ENCODE results near the gene RAB37.

GRCh38 chr17:74782571-74782970 lies 45.5 kb downstream of the RAB37 start:
- TF ChIP-seq BCL11A (tag by site-specific recombination; IDR thresholded peaks at IDR 0.05; ENCODE audit: low read depth) (no peak), TRIM28 (IDR thresholded peaks at IDR 0.05; ENCODE audit: borderline replicate concordance, low read length) (no peak), YY1 (tag by site-specific recombination; IDR thresholded peaks at IDR 0.05) (no peak), ZNF785 (tag by site-specific recombination; IDR thresholded peaks at IDR 0.05) (no peak), ZNF433 (tag by site-specific recombination; IDR thresholded peaks at IDR 0.05; ENCODE audit: low read depth) (no peak), KLF8 (tag by site-specific recombination; IDR thresholded peaks at IDR 0.05) (no peak)
- TF ChIP-seq, protein P1, sequence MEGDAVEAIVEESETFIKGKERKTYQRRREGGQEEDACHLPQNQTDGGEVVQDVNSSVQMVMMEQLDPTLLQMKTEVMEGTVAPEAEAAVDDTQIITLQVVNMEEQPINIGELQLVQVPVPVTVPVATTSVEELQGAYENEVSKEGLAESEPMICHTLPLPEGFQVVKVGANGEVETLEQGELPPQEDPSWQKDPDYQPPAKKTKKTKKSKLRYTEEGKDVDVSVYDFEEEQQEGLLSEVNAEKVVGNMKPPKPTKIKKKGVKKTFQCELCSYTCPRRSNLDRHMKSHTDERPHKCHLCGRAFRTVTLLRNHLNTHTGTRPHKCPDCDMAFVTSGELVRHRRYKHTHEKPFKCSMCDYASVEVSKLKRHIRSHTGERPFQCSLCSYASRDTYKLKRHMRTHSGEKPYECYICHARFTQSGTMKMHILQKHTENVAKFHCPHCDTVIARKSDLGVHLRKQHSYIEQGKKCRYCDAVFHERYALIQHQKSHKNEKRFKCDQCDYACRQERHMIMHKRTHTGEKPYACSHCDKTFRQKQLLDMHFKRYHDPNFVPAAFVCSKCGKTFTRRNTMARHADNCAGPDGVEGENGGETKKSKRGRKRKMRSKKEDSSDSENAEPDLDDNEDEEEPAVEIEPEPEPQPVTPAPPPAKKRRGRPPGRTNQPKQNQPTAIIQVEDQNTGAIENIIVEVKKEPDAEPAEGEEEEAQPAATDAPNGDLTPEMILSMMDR (tag by site-specific recombination; IDR thresholded peaks at IDR 0.05), result no peak

All from HEK293 (cell line).